ENCODE measurements around the gene DAGLA. TPM values are rescaled to one million over a fixed set of nuclear protein-coding genes. Genes with fewer than 3 reads are reported as not detected.
"Not testable (repeated sequence)": the region's sequence is repeated elsewhere in the genome, so short reads cannot be mapped to it uniquely, and the experiment has no call there.

Gene DAGLA
- total RNA-seq, 1 donor from 2014 or later: 21.0 TPM

DNA sequence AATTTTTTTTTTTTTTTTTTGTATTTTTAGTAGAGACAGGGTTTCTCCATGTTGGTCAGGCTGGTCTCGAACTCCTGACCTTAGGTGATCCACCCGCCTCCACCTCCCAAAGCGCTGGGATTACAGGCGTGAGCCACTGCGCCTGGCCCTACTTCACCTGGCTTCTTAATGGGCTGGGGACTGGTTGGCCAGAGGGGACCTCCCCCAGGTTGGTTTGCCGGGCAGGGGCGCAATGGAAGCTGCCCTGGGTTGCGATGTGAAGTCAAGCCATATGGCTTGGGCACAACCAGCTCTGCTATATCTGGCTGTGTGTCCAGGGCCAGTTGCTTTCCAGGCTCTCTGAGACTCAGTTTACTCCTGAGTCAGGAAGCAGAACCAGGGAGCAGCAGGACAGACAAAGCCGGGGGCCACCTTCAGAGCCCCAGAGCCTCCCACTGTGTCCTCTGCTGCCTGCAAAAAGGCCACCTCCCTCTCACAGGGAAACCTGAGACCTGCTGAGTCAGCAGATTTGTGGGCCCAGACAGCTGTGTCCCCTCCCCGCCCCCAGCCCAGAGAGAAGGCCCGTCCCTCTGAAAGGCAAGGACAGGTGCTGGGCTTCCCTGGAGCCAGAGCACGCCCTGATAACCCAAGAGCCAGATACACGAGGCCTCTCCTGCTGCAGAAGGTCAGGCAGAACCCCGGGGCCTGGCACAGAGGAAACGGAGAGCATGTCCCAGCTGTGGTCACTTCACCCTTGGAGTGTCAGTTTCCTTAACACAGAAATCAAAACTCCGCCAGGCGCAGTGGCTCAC lies 29.2 kb upstream of the DAGLA start:
- H3K27ac Mint-ChIP-seq (ENCODE audit: unreplicated experiment): no peak overlapping the region
- no peaks in the 10 kb centered on the region for H3K36me3 Mint-ChIP-seq (ENCODE audit: low read depth)
- H3K4me3 Mint-ChIP-seq: no peak overlapping the region
- peaks cover 24% of the 10 kb centered on the region for H3K27me3 Mint-ChIP-seq (ENCODE audit: low read depth)
- TF ChIP-seq CTCF (conservative IDR thresholded peaks at IDR 0.05): no peak
- no peaks in the 10 kb centered on the region for H3K9me3 Mint-ChIP-seq
- no peak for DNase-seq (ENCODE audit: low read depth, low spot score)
- H3K4me1 Mint-ChIP-seq: no peaks in the 10 kb centered on the region

DNA sequence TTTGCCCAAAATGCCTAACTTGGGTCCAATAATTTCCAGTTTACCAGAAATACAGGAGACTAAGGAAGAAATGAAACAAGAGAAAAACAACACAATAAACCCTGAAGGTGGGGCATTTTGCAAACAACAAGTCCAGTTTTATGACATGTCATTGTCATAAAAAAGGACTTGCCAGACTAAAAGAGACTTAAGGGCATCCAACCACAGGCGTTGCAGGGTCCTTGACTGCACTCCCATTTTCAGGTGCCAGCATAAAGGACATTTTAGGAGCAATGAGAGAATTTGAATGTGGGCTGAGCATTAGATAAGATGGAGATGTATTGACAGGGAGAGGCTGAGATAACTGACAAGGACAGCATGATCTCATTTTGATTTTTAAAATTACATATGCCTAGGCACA lies 28.1 kb upstream of the DAGLA start:
- H3K27me3 Mint-ChIP-seq (ENCODE audit: low read depth): peaks cover 24% of the 10 kb centered on the region
- no peak overlapping the region for H3K27ac Mint-ChIP-seq (ENCODE audit: unreplicated experiment)
- DNase-seq (ENCODE audit: low read depth, low spot score): no peak
- H3K9me3 Mint-ChIP-seq: no peaks in the 10 kb centered on the region
- no peaks in the 10 kb centered on the region for H3K36me3 Mint-ChIP-seq (ENCODE audit: low read depth)
- no peak overlapping the region for H3K4me3 Mint-ChIP-seq
- no peak for TF ChIP-seq CTCF (conservative IDR thresholded peaks at IDR 0.05)
- H3K4me1 Mint-ChIP-seq: peaks cover 4% of the 10 kb centered on the region

DNA sequence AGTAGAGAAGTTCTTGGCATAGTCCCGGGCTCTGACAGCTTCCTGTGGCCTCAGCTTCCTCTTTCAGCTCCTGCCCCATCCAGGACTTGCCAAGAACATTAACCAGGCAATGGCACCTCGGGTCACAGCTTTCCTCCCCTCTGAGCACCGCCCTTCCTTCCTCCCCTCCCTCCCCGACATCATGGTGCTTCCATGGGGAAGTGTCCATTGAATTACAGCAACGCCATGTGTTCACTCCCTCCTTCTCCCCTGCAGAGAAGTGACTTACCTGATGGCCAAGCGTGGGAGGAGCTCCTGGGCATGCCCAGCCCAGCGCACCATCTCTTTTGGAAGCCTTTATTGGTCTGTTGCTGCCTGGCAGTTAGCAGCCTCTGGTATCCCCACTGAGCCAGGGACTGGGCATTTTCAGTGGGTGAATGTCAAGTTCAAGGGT lies 25.8 kb upstream of the DAGLA start:
- Mint-ChIP-seq H3K36me3 (ENCODE audit: low read depth) (no peaks in the 10 kb centered on the region), H3K9me3 (no peaks in the 10 kb centered on the region), H3K27me3 (ENCODE audit: low read depth) (peaks cover 24% of the 10 kb centered on the region), H3K4me1 (peaks cover 4% of the 10 kb centered on the region), H3K27ac (ENCODE audit: unreplicated experiment) (no peak overlapping the region), H3K4me3 (no peak overlapping the region)
- no peak for TF ChIP-seq CTCF (conservative IDR thresholded peaks at IDR 0.05)
- no peak for DNase-seq (ENCODE audit: low read depth, low spot score)

- DNase-seq (ENCODE audit: low read depth, low spot score); H3K9me3 Mint-ChIP-seq; H3K36me3 Mint-ChIP-seq (ENCODE audit: low read depth); H3K27ac Mint-ChIP-seq (ENCODE audit: unreplicated experiment); H3K4me1 Mint-ChIP-seq; H3K4me3 Mint-ChIP-seq: not testable (repeated sequence)
- H3K27me3 Mint-ChIP-seq (ENCODE audit: low read depth): peaks cover 24% of the 10 kb centered on the region
Observed at GRCh38 chr11:61655266-61656159, 24.7 kb upstream of the DAGLA start.

GRCh38 chr11:61656347-61657077 lies 23.7 kb upstream of the DAGLA start:
- DNase-seq (ENCODE audit: low read depth, low spot score): no peak
- peaks cover 24% of the 10 kb centered on the region for H3K27me3 Mint-ChIP-seq (ENCODE audit: low read depth)
- no peaks in the 10 kb centered on the region for H3K9me3 Mint-ChIP-seq
- H3K27ac Mint-ChIP-seq (ENCODE audit: unreplicated experiment): no peak overlapping the region
- H3K4me1 Mint-ChIP-seq: peaks cover 4% of the 10 kb centered on the region
- no peak overlapping the region for H3K4me3 Mint-ChIP-seq
- H3K36me3 Mint-ChIP-seq (ENCODE audit: low read depth): no peaks in the 10 kb centered on the region
- TF ChIP-seq CTCF (conservative IDR thresholded peaks at IDR 0.05): no peak
